ENCODE results near the gene SLC25A28. TPM values are rescaled to one million over a fixed set of nuclear protein-coding genes. Genes with fewer than 3 reads are reported as not detected.

Gene SLC25A28
- total and polyA plus RNA-seq, 2 donors (not counting 1 experiment from before 2014, with no cell fraction given): 96.4 to 224 TPM

Small RNAs within 50 kb of the gene (small RNA-seq; reads per million reads assigned to genes)
- gene AL133353.1 (ENCODE audit: insufficient read length, low read depth, low replicate concordance): not detected

Other genes with a start within 250 kb of the SLC25A28 start
- 13.8 and 14.9 TPM in 2 replicates for gene GOT1, start 189.8 kb downstream of the SLC25A28 start, total RNA-seq
- gene GOT1, start 189.8 kb downstream of the SLC25A28 start, polyA plus RNA-seq: 5.8 and 5.9 TPM in 2 replicates
- not detected in 2 replicates for gene NKX2-3, start 87.5 kb downstream of the SLC25A28 start, total RNA-seq
- gene NKX2-3, start 87.5 kb downstream of the SLC25A28 start, polyA plus RNA-seq: not detected in 2 replicates
- 6.0 and 6.2 TPM in 2 replicates for gene ENTPD7, start 39.1 kb upstream of the SLC25A28 start, total RNA-seq
- 0.74 and 0.75 TPM in 2 replicates for gene ENTPD7, start 39.1 kb upstream of the SLC25A28 start, polyA plus RNA-seq
- gene COX15, start 111.7 kb upstream of the SLC25A28 start, total RNA-seq: 39.5 and 47.4 TPM in 2 replicates
- 13.9 and 18.3 TPM in 2 replicates for gene COX15, start 111.7 kb upstream of the SLC25A28 start, polyA plus RNA-seq
- 32.0 and 33.3 TPM in 2 replicates for gene CUTC, start 111.8 kb upstream of the SLC25A28 start, total RNA-seq
- gene CUTC, start 111.8 kb upstream of the SLC25A28 start, polyA plus RNA-seq: 22.8 and 37.9 TPM in 2 replicates
- 6.1 and 7.0 TPM in 2 replicates for gene ABCC2, start 162.2 kb upstream of the SLC25A28 start, total RNA-seq
- gene ABCC2, start 162.2 kb upstream of the SLC25A28 start, polyA plus RNA-seq: 4.2 and 6.9 TPM in 2 replicates